Colonic mucosa (tissue), 4 donors: ENCODE measurements around the gene CACNA1D. TPM values are rescaled to one million over a fixed set of nuclear protein-coding genes. Genes with fewer than 3 reads are reported as not detected.

Source experiments
- DNase-seq: peaks from one replicate; pipeline ENCODE4 v3.0.0-alpha.2; 2020
- H3K27ac ChIP-seq: fragments of 200-600 bp; one replicate; pipeline ENCODE4 v1.8.0; 2021
- H3K27me3 ChIP-seq: fragments of 200-600 bp; one replicate; pipeline ENCODE4 v1.8.0; 2021
- H3K36me3 ChIP-seq: fragments of 200-600 bp; one replicate; pipeline ENCODE4 v1.8.0; 2021
- H3K4me1 ChIP-seq: fragments of 200-600 bp; one replicate; pipeline ENCODE4 v1.8.0; 2021; ENCODE audit warnings: mild to moderate bottlenecking
- H3K4me3 ChIP-seq: fragments of 200-600 bp; one replicate; pipeline ENCODE4 v1.8.0; 2021
- H3K9ac ChIP-seq, 2 donors: one replicate each; pipeline ENCODE4 v1.7.0; 2013; ENCODE audit warnings: control low read depth in 2 of 2, low read depth in 2 of 2, low read length in 2 of 2
- H3K9me3 ChIP-seq: fragments of 200-600 bp; one replicate; pipeline ENCODE4 v1.8.0; 2021
- CTCF ChIP-seq: fragments of 200-600 bp; IDR thresholded peaks from one replicate; pipeline ENCODE4 v1.8.0; 2022; ENCODE audit warnings: antibody characterized with exemption, mild to moderate bottlenecking
- intact Hi-C: fragments of 100-400 bp; cut with DNase I; formaldehyde crosslinking; loops from one replicate; pipeline ENCODE4 v1.14.1; 2022
- total RNA-seq, 2 donors: library from RNA; stranded (reverse); fragmentation: NEBNext Ultra II Directional in 1 of 2; extraction: Animal tissue kit (Norgen Biotek cat#: 25700) in 1 of 2; gene quantifications; one replicate each; pipeline ENCODE4 v1.2.1, GENCODE V29; 2021
- donor health status: healthy.
- donor health status: DM: no; HTN: no; CAD: no.
- donor health status: DM: no; HTN: no; CAD: no.

Gene CACNA1D
- total RNA-seq, 2 donors from 2014 or later, result 9.6 to 17.1 TPM

- Histone ChIP-seq H3K4me1 (no peaks in the 10 kb centered on the region), H3K4me3 (no peak overlapping the region), H3K36me3 (no peaks in the 10 kb centered on the region), H3K27ac (no peak overlapping the region), H3K27me3 (no peaks in the 10 kb centered on the region), H3K9ac (no peak overlapping the region), H3K9me3 (no peaks in the 10 kb centered on the region)
- DNase-seq, result no peak
- intact Hi-C loops, result no loop called here
- TF ChIP-seq CTCF, result no peak
Measured at GRCh38 chr3:53673722-53674350, 179.4 kb downstream of the CACNA1D start.

GRCh38 chr3:53674582-53674981, 180.2 kb downstream of the CACNA1D start:
- TF ChIP-seq CTCF, result no peak

GRCh38 chr3:53675022-53675697, 180.7 kb downstream of the CACNA1D start:
- intact Hi-C loops, result no loop called here
- H3K4me1 ChIP-seq, result no peaks in the 10 kb centered on the region
- no peak overlapping the region for H3K27ac ChIP-seq
- no peak overlapping the region for H3K9ac ChIP-seq
- no peak for DNase-seq
- H3K27me3 ChIP-seq, result no peaks in the 10 kb centered on the region
- H3K36me3 ChIP-seq, result no peaks in the 10 kb centered on the region
- H3K9me3 ChIP-seq, result no peaks in the 10 kb centered on the region
- no peak for TF ChIP-seq CTCF
- H3K4me3 ChIP-seq, result no peak overlapping the region

More at GRCh38 chr3:53674582-53674981, 180.2 kb downstream of the CACNA1D start:
- no peak for DNase-seq
- intact Hi-C loops, result no loop called here
- Histone ChIP-seq H3K27me3 (no peaks in the 10 kb centered on the region), H3K36me3 (no peaks in the 10 kb centered on the region), H3K9ac (no peak overlapping the region), H3K4me3 (no peak overlapping the region), H3K4me1 (no peaks in the 10 kb centered on the region), H3K27ac (no peak overlapping the region), H3K9me3 (no peaks in the 10 kb centered on the region)

- DNase-seq, result no peak
- Histone ChIP-seq H3K4me3 (no peak overlapping the region), H3K9me3 (no peaks in the 10 kb centered on the region), H3K27me3 (no peaks in the 10 kb centered on the region), H3K36me3 (no peaks in the 10 kb centered on the region), H3K4me1 (no peaks in the 10 kb centered on the region), H3K9ac (no peak overlapping the region), H3K27ac (no peak overlapping the region)
- intact Hi-C loops, result no loop called here
- no peak for TF ChIP-seq CTCF
Measured at GRCh38 chr3:53675942-53676341, 181.5 kb downstream of the CACNA1D start.

GRCh38 chr3:53677413-53677812, 183.0 kb downstream of the CACNA1D start:
- H3K36me3 ChIP-seq, result no peaks in the 10 kb centered on the region
- H3K4me3 ChIP-seq, result no peak overlapping the region
- no peak overlapping the region for H3K27ac ChIP-seq
- DNase-seq, result no peak
- intact Hi-C loops, result no loop called here
- H3K27me3 ChIP-seq, result no peaks in the 10 kb centered on the region
- no peaks in the 10 kb centered on the region for H3K9me3 ChIP-seq
- no peak overlapping the region for H3K9ac ChIP-seq
- H3K4me1 ChIP-seq, result no peaks in the 10 kb centered on the region
- TF ChIP-seq CTCF, result no peak
